ENCODE measurements around the gene ELOVL6. TPM values are rescaled to one million over a fixed set of nuclear protein-coding genes. Genes with fewer than 3 reads are reported as not detected.

The ELOVL6 gene
- total RNA-seq, 4 donors from 2014 or later = 2.1 to 4.1 (median 3.3) TPM

DNA sequence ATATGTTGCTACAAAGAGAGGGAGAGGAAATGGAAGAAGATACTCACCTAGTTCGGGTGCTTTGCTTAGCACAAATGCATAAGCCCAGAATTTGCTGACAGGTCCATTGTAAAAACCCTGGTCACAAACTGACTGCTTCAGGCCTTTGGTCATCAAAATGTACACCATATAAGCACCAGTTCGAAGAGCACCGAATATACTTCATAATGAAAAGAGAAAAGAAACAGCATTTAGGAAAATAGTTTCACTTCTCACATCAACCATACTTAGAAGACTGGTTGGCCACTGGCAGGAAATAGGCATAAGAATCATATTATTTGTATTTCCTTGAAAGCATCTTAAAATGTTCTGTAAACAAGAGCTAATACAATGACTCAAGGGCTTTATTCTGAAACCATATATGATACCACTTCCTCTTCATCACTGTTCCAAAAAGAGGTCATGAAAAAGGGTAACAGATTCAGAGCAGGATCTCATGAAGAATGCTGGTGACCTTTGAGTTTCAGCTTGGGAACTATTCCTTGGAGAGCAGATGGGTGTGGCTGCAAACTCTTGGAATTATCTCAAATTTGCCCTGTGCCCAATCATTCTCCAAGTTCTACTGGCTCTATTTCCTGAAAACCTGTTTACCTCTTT lies 138.7 kb downstream of the ELOVL6 start:
- no peak for DNase-seq
- peaks cover 3 to 14% of the 10 kb centered on the region in 2 donors for H3K4me1 ChIP-seq
- H3K36me3 ChIP-seq = no peaks in the 10 kb centered on the region
- no peak overlapping the region for H3K4me3 ChIP-seq (replicated peaks in 1 of 3)
- TF ChIP-seq POLR2A (IDR thresholded peaks at IDR 0.05) = no peak
- TF ChIP-seq, protein P1, sequence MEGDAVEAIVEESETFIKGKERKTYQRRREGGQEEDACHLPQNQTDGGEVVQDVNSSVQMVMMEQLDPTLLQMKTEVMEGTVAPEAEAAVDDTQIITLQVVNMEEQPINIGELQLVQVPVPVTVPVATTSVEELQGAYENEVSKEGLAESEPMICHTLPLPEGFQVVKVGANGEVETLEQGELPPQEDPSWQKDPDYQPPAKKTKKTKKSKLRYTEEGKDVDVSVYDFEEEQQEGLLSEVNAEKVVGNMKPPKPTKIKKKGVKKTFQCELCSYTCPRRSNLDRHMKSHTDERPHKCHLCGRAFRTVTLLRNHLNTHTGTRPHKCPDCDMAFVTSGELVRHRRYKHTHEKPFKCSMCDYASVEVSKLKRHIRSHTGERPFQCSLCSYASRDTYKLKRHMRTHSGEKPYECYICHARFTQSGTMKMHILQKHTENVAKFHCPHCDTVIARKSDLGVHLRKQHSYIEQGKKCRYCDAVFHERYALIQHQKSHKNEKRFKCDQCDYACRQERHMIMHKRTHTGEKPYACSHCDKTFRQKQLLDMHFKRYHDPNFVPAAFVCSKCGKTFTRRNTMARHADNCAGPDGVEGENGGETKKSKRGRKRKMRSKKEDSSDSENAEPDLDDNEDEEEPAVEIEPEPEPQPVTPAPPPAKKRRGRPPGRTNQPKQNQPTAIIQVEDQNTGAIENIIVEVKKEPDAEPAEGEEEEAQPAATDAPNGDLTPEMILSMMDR (IDR thresholded peaks at IDR 0.05) = no peak
- 88 to 90% methylated on average over 3 of the region's 3 CpGs for WGBS, 2 donors
- H3K27me3 ChIP-seq = no peaks in the 10 kb centered on the region
- no peaks in the 10 kb centered on the region for H3K9me3 ChIP-seq
- no peak overlapping the region for H3K27ac ChIP-seq
- intact Hi-C loops (cut with DNase I) = no loop called here

DNA sequence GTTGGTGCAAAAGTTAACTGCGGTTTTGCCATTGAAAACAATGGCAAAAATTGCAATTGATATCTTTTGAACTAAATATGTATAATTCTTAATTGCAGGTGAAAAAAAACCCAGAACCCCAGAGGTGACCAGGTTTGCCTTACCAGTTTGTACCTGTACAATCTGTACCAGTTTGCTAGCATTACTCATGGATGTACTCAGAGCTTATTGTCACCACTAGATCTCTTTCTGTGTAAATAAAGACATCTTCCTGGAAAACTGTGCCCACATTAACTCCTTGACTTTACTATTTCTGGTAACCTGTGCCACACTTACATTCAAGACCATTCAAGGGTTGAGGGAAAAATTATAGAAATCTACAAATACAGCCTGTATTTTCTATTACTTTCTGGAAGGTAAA lies 139.7 kb downstream of the ELOVL6 start:
- no peak for TF ChIP-seq POLR2A (IDR thresholded peaks at IDR 0.05)
- TF ChIP-seq, protein P1 (IDR thresholded peaks at IDR 0.05) = no peak
- Histone ChIP-seq H3K27me3 (no peaks in the 10 kb centered on the region), H3K27ac (no peak overlapping the region), H3K4me1 (peaks cover 3 to 14% of the 10 kb centered on the region in 2 donors), H3K36me3 (no peaks in the 10 kb centered on the region), H3K9me3 (no peaks in the 10 kb centered on the region), H3K4me3 (replicated peaks in 1 of 3) (no peak overlapping the region)
- DNase-seq = no peak
- 100% methylated on average over 1 of the region's 1 CpG for WGBS, 2 donors
- intact Hi-C loops (cut with DNase I) = no loop called here

DNA sequence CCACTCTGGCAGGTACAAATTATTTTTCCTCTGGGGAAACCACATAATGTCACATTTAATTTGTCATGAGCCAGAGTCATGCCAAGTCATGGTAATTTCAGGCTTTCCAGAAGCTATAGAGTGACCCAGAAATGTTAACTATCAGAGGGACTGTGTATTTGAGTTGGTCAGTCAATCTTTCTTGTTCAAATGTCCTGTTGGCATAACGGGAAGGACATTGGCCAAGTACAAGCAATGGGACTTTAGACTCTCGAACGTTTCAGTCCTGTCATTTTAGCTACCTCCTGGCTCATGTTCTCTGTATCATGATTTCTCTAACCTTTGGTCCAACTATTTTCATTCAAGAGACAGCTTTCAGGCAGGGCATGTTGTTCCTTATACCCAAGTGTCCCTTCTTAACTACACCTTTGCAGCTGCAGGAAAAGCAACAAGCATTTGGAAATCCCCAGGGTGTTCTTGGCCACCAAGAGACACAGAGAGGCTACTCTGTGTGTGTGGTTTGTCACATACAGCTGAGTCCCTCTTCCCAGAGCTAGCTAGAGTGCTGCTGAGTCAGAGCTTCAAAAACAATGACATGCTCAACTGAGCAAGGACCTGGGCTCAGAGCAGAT lies 143.2 kb downstream of the ELOVL6 start:
- 22 to 28% methylated on average over 3 of the region's 3 CpGs for WGBS, 2 donors
- no peak for TF ChIP-seq POLR2A (IDR thresholded peaks at IDR 0.05)
- TF ChIP-seq, protein P1 (IDR thresholded peaks at IDR 0.05) = no peak

DNA sequence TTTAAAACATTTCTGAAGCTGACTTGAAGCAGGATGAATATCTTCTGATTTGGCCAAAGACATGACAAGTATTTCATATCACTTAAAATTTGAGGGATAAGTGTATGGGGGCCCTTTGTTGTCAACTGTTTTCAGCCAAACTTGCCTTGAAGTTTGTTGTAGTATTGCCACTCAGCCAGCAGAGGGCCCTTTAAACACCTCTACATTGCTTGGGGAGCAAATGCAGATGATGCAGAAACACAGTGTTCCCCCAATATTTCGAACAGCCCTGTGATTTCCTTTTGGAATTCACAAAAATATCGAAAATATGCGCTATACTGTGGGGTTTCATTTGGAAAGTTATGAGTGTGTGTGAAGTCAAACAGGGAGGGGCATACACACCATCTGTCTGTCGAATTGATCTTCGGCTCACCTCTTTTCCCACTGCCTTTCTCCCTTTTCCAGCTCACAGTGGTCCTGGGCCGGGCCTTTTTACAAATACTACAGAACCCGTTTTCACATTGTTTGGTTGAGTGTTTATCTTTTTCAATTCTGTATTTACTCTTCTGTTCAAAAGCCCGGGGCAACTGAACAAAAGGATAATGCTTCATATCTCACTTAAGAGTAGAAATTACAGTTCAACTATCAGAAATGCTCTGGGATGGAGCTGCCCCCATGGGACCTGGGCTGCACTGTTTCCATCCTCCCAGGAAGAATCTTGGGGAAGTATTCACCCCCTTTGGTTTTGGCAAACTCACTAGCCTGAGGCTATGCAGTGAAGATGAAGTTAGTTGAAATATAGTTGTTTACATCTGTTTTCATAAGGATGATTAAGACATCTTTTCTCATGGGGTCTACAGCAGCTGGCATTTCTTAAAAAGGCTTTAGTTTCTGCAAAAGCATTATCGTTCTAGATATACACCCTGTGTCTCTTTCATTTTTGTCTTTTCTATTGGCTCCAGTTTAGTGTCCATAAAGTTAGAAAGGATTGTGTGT lies 148.2 kb downstream of the ELOVL6 start:
- Histone ChIP-seq H3K4me1 (peaks cover 0 to 4% of the 10 kb centered on the region in 2 donors), H3K27ac (no peak overlapping the region), H3K9me3 (no peaks in the 10 kb centered on the region), H3K4me3 (replicated peaks in 1 of 3) (no peak overlapping the region), H3K36me3 (no peaks in the 10 kb centered on the region), H3K27me3 (no peaks in the 10 kb centered on the region)
- 61 to 70% methylated on average over 9 of the region's 9 CpGs for WGBS, 2 donors
- intact Hi-C loops (cut with DNase I) = loop anchor here (5.0 kb wide), 1 partner anchor 162 kb away; no protein-coding TSS in a partner anchor
- TF ChIP-seq, protein P1 (IDR thresholded peaks at IDR 0.05) = peak; percentile 37 to 78 (median 64)
- no peak for TF ChIP-seq POLR2A (IDR thresholded peaks at IDR 0.05)
- DNase-seq = peak; percentile 38 to 53

More for the DNA sequence above, 143.2 kb downstream of the ELOVL6 start:
- Histone ChIP-seq H3K4me1 (peaks cover 2 to 10% of the 10 kb centered on the region in 2 donors), H3K27ac (peak overlapping the region in 2 of 3 donors; percentile 22 to 42), H3K36me3 (no peaks in the 10 kb centered on the region), H3K9me3 (no peaks in the 10 kb centered on the region), H3K27me3 (no peaks in the 10 kb centered on the region), H3K4me3 (replicated peaks in 1 of 3) (no peak overlapping the region)
- DNase-seq = peak; percentile 71 to 79
- intact Hi-C loops (cut with DNase I) = no loop called here

Data from thyroid gland (tissue), 4 donors.